Stimulated activated CD8-positive, alpha-beta memory T cell treated with anti-CD3 and anti-CD28 coated beads, Interleukin-12 subunit alpha, Interleukin-12 subunit beta, amount 100 ng/mL, for 4 hours (primary cell): Measurements from ENCODE around the gene IGFL2.
"Not testable (repeated sequence)": the region's sequence is repeated elsewhere in the genome, so short reads cannot be mapped to it uniquely, and the experiment has no call there.

Experiments
- DNase-seq: peaks from one replicate; pipeline ENCODE4 v3.0.0-alpha.2; 2020; ENCODE audit warnings: low read depth

Gene IGFL2

DNA sequence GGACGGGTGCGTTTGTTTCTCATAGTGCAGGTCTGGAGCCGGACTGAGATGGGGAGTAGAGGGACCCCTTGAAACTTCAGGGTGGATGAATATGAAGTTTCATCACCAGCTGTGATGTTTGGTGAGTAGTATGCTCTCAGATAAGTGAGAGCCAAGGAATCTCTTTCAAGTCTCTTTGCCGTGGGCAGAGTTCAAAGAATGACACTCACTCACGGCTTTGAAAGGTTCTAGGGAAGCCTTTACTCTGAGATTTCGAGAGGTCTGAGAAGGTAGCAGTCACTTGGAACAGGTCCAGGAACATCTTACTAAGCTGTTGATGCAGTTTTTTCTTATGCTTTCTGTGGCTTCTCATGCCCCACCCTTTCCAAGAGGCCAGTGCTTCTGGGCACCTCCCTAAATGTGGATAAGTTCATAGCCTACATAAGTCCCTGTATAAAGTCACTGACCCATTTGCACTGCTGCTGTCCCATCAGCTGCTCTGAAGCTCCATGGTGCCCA lies at the start of gene IGFL2:
TSS of gene IGFL2 (plus strand) at position 448 of the 498 bp plus-strand sequence. CDS start at position 489, 41 bp downstream.
- no peak for DNase-seq

GRCh38 chr19:46100344-46100743 lies 47.7 kb upstream of the IGFL2 start:
- DNase-seq, result no peak

DNA sequence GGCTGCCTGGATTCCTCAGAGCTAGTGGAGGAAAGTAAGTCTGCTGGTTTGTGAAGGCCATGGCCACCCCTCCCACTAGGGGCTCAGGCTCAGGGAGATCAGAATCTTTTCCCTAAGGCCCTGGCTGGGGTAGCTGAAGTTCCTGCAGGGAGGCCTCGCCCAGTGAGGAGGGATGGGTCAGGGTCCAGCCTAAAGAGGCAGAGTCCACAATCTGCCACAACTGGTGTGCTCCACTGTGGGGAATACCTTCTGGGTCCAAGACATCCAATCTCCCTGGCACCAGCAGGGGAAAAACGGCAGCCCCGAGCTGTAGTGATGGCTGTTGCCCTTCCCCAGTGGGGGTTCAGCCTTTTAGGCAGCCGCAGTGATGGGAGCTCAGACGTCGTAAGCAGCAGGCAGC lies 46.7 kb upstream of the IGFL2 start:
- no peak for DNase-seq

GRCh38 chr19:46102333-46102732 lies 45.7 kb upstream of the IGFL2 start:
- not testable (repeated sequence) for DNase-seq

- no peak for DNase-seq
Observed at GRCh38 chr19:46107371-46107770, 40.7 kb upstream of the IGFL2 start.

DNA sequence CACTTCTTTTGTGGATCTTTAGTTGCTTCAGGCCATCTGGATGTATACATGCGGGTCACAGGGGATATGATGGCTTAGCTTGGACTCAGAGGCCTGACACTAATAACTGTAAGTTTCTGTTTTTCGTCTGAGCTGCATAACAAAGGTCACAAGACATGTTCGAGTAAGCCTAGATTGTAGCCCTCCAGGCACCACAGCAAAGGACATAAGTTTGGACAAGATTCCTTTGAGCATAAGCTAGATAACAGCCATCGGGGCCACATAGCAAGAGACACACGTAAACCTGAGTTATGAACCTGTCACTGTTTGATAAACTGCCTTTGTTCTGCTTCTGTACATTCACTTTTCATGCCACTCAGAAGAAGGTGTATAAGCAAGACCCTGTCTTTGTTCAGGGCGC lies 38.2 kb upstream of the IGFL2 start:
- DNase-seq, result no peak

- no peak for DNase-seq
Observed at GRCh38 chr19:46111376-46111775, 36.7 kb upstream of the IGFL2 start.

- DNase-seq, result no peak
Observed at GRCh38 chr19:46112527-46112926, 35.5 kb upstream of the IGFL2 start.

GRCh38 chr19:46113726-46114125 lies 34.3 kb upstream of the IGFL2 start:
- DNase-seq, result no peak

- no peak for DNase-seq
Observed at GRCh38 chr19:46115396-46116106, 32.5 kb upstream of the IGFL2 start.

- DNase-seq, result no peak
Observed at GRCh38 chr19:46116121-46116520, 31.9 kb upstream of the IGFL2 start.

DNA sequence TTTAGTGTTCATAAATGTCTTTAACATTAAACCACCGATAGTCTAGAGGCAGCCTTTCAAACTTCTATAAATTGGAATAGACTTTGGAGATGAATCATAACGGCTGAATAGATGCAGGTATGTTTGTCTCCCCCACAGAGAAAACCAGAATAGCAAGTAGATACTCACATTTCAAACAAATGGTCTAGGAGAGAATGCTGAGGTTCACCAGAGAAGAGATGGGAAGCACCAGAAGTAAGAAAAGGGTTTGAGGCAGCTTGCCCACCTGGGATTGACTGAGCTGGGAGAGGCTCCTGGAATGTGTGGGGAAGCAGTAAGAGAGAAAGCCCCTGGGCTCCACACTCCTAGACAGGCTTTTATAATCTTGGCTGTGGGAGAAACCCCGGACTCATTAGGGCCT lies 29.9 kb upstream of the IGFL2 start:
- no peak for DNase-seq

DNA sequence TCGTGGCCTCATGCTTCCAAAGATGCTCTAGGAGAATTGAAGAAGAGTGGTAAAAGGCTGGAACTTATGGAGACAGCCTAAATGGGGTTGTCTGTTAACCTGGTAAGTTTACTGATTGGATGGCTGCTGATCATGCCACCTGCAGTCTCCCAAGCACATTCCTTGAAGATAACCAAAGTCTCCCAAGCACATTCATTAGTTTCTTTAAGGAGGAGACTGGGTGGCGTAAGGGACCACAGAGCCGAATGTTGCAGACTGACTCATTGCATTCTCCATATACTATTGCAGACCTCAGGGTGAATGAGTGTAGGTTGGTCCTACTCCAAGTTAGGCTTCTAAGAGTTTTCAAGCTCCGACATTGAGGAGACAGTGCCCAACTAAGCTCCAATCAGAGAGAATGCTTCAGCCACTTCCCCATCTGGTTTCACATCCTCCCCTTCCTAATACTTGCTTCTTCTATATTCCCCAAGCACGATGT lies 23.4 kb upstream of the IGFL2 start, which contains the start of gene IGFL3:
TSS of gene IGFL3 (minus strand) at position 51 of the 478 bp plus-strand sequence. CDS start at position 12, 39 bp downstream.
- no peak for DNase-seq

GRCh38 chr19:46125447-46125846 lies 22.6 kb upstream of the IGFL2 start:
- DNase-seq, result no peak

- no peak for DNase-seq
Observed at GRCh38 chr19:46126086-46126580, 21.9 kb upstream of the IGFL2 start.

DNA sequence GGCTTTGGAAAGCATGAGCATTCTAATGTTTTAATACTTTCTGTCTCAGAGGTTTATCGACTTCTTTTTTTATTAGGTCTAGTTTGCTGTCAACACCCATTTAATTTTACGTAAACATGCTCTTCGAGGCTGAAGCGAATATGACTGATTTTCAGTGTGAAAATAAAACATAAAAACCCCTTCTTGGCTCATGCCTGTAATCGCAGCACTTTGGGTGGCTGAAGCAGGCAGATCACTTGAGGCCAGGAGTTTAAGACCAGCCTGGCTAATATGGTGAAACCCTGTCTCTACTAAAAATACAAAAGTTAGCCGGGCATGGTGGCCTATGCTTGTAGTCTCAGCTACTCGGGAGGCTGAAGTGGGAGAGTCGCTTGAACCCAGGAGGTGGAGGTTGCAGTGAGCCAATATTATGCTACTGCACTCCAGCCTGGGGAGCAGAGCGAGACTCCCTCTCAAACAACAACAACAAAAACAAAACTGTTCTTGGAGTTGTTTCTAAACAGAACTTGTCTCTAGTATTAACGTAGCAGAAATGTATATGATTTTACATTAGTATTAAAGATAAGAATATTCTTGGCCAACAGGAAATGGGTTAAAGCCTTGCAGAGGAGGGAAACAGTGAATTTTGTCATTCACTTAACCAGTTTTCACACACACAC lies 16.4 kb upstream of the IGFL2 start:
- DNase-seq, result no peak

GRCh38 chr19:46132508-46133100 lies 15.4 kb upstream of the IGFL2 start:
- no peak for DNase-seq

DNA sequence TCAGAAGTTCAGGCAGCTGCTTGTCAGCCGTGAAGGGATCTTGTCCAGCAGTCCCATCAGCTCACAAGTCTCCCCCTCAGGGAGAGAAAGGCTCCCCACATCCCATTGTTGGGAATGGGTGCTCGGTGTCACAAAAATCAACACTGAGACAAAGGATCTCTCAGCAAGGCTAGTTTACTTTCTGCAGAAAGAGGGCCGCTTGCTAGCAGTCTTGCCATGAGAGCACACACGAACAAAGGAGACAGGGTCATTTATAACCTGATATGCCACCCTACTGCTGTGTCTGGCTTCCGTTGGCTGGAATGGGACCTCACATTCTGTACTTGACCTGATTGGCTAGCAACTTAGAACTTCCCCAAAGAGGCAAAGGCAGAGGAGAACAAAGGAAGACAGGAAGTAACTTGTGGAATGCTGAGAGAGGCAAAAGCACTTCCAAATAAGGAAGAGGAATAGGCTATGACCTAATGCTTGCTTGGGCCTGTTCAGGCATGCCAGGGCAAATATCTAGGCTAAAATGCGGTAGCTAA lies 14.9 kb upstream of the IGFL2 start:
- no peak for DNase-seq

DNA sequence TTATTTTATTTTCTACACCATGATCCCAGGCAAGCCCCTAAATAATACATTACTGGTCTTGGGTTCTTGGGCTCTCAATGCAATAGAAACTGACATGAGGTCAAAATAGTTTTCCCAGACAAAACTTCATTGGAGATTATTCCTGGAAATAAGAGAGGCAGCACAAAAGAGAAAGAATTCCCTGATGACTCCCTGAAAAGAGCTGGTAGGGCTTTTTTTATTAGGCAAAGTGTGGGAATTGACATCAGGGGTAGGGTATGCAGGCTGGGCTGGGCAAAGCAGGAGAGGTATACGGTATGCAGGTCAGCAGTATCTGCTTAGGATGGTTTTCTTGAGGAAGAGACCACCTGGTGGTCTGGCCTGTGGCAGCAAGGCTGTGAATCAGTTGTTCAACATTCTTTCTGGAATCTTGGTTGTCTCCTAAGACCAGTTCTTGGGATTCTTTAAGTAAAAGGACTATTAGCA lies 14.2 kb upstream of the IGFL2 start:
- DNase-seq, result no peak

- DNase-seq, result no peak
Observed at GRCh38 chr19:46134527-46134926, 13.5 kb upstream of the IGFL2 start.

DNA sequence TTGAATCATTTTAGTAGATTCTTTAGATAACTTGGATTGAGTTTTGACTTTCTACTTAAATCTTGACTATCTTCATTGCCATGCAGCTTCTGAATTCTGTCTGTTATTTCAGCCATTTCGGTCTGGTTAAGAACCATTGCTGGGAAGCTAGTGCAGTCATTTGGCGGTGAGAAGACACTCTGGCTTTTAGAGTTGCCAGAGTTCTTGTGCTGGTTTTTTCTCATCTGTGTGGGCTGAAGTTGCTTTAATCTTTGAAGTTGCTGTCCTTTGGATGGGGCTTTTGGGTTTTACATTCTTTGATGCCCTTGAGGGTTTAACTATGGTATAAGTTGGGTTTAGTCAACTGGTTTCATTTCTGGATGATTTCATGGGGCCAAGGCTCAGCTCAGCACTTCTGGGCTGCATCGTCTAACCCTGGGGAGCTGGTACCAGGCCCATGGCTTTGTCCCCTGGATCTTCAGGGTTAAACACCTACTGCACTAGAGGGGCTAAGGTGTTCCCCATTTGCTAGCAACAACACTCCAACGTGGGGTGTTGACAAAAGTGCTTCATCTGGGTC lies 10.0 kb upstream of the IGFL2 start:
- DNase-seq, result no peak

DNA sequence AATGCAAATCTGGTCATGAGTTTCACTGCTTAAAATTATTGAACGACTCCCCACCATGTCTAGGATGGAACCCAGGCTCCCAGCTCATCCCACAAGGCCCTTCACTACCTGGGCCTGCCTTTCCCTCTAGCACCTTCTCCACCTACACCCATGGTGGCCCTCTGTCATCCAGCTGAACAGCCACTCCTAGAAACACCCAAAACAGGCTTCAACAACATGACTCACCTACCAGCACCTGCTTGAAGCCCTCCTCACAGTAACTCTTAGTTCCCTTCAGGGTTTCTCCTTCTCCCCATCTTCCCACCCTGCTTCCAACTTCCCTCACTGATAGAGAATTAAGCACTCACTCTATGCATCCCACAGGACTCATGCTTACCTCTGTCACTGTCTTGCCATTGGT lies 6.6 kb upstream of the IGFL2 start:
- DNase-seq, result no peak
